Mesenteric fat pad (tissue), 1 donor: ENCODE results near the gene ESM1. TPM values are rescaled to one million over a fixed set of nuclear protein-coding genes. Genes with fewer than 3 reads are reported as not detected.

Source experiments
- DNase-seq: peaks from one replicate; pipeline ENCODE4 v3.0.0-alpha.2; 2020; ENCODE audit warnings: low spot score
- total RNA-seq: library from RNA; stranded (reverse); fragmentation: NEBNext Ultra II Directional; extraction: Animal tissue kit (Norgen Biotek cat#: 25700); gene quantifications from one replicate; pipeline ENCODE4 v1.2.1, GENCODE V29; 2021
- donor health status: DM: yes; HTN: yes; CAD: no.

ESM1 gene
- total RNA-seq, 1 donor from 2014 or later: not detected

- DNase-seq: no peak
Observed at GRCh38 chr5:54986269-54986654, 869 bp upstream of the ESM1 start.

DNA sequence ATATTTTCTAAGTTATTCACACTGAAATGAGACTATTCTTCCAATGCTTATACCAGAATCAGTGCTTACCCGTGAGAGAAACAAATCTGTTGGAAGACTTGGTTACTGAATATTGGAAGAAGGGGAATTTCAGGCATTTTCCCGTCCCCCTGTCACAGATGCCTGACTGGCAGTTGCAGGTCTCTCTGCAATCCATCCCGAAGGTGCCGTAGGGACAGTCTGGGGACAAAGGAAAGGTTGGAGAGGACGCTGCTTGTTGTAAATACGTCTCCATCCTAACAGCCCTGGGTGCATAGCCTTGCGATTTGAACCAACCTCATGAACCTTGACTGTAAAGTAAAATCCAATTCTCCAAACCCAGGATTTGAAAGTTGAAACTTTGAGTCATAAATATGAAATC, 3.5 kb downstream of the ESM1 start:
- no peak for DNase-seq

- DNase-seq: no peak
Observed at GRCh38 chr5:54975701-54976100, 9.7 kb downstream of the ESM1 start.

DNA sequence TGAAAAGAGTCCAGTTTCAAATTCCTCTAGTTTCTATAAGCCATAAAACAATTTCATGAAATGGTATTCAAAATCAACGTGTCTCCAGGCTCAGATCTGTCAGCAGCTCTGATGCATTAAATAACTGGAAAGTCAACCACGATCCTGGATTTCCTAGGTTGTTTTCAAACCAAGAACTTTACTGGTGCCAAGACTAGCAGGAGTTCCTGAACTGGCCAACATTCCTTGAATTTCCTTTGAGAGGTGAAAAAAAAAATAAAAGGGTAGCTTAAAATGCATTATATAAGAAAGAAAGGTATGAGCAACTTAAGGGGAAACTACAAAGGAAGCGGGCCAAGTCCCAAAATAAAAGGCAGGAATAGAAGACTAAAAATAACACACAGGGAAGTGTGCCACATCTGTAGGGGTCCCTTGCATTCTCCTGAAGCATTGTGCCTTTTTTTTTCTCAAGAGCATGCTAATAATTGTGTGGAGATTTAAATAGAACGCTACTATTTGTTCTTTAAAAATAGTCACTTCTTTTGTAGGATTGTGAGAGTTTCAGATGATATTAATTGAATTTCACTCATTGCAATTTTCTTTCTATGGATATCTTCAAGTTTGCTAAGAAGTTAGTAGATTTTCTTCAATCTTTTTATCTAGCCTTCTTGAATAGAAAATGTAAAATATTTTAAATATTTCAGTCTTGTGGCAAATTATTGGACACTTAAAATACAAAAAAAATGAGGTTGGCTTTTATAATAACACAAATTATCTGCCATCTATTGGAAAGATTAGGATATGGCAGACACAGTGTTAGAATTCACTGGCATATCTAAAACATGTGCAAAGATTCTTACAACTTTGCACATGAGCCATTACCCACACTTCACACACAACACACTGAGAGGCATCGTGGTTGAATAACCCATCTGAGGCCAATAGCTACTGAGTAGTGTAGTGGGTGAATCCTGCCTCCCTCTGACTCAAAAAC, 15.3 kb downstream of the ESM1 start:
- DNase-seq: no peak

DNA sequence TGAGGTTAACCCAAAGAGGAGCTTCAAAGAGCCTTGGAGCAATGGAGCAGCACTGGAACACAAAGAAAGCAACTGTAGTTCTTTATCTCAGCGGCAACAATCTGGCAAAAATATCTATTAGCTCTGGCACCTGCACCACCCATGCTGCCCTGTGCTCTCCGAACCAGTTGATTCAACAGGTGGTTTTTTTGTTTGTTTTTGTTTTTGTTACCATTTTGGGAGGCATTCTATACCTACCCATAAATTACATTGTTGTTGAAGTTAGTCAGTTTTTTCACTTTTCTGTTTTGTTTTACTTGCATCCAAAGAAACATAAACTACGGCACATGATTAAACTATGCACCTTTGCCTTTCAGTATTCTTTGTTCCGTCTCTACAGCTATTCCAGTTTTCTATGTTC, 16.2 kb downstream of the ESM1 start:
- no peak for DNase-seq

GRCh38 chr5:54965806-54966205, 19.6 kb downstream of the ESM1 start:
- DNase-seq: no peak

- DNase-seq: no peak
Observed at GRCh38 chr5:54964405-54964804, 21.0 kb downstream of the ESM1 start.

DNA sequence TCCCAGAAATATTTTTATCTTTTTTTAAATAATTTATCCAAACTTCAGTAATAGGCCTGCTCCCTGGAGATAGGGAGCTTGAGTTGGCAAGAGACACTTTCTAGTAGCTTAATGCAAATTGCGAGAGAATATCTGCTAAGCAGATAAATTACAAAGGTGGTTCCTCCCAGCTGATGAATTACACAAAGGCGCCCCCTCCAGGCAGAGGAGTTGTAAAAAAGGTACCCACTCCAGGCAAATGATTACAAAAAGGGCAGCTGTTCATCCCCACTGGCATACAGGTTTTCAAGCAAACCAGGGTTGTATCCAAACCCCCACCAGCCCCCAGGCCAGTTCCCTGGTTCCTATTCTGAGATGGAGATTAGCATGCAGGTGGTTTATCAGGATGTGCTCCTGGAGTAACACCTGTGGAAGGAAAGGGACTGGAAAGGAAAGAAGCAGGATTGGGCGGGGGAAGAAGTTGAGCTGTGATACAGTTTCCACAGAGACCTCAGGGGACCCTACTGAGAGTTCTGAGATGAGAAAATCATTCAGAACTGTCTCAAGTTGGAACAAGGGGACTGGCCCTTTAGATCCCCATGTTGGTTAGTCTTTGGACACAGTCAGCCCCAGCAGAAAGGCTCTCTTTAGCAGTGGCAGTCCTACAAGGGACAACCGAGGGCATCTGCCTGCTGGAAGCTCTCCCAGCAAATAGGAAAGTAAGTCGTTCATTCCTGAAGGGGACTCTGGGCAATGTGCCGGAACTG, 25.5 kb downstream of the ESM1 start:
- no peak for DNase-seq

DNA sequence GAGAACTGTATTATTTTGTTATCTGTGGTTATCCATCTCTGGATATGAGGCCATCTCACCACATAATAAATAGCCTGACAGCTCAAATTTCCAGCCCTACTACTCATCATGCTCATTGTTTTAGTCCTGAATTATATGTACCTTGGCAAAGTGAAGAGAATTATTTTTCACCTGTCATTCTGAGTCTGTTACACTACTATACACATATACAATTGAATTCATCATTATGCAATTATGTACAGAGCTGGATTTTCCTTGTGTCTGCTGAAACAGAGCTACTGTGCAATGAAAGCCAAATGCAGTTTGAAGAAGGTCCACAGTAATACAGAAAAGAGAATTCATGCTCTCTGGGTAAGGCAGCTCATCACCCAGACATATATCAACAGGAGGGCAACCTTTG, 28.5 kb downstream of the ESM1 start:
- DNase-seq: no peak

DNA sequence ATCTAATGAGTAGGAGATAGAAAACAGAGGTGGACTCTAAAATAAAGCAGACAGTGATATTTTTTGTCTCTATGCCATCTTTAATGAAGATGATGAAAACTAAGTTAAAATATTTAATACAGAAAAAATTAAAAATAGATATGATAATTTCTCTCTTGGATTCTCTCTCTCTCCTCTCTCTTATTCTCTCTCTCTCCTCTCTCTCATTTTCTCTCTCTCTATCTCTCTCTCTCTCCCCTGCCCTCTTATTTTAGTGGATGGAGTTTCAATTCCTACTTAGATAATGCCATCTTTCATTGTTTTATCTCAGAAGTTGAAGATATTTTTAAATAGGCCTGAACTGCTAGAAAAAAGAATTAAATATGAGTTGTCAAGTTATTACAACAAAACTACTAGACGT, 38.2 kb downstream of the ESM1 start:
- DNase-seq: no peak

GRCh38 chr5:54946306-54946819, 39.0 kb downstream of the ESM1 start:
- DNase-seq: no peak

DNA sequence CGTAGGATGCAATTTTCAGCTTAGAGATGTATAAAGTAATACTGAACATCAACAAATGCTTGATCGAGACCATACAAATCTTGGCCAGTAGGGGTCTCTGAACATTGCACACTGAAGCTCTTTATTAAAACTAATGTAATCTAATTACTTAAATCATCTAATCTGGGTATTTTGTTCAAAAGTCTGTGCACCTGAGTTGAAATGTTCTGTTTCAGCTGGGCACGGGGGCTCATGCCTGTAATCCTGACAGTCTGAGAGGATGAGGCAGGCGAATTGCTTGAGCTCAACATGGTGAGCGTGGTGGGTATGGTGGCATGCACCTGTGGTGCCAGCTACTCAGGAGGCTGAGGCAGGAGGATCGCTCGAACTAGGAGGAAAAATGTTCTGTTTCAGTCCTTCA, 41.0 kb downstream of the ESM1 start:
- DNase-seq: no peak

DNA sequence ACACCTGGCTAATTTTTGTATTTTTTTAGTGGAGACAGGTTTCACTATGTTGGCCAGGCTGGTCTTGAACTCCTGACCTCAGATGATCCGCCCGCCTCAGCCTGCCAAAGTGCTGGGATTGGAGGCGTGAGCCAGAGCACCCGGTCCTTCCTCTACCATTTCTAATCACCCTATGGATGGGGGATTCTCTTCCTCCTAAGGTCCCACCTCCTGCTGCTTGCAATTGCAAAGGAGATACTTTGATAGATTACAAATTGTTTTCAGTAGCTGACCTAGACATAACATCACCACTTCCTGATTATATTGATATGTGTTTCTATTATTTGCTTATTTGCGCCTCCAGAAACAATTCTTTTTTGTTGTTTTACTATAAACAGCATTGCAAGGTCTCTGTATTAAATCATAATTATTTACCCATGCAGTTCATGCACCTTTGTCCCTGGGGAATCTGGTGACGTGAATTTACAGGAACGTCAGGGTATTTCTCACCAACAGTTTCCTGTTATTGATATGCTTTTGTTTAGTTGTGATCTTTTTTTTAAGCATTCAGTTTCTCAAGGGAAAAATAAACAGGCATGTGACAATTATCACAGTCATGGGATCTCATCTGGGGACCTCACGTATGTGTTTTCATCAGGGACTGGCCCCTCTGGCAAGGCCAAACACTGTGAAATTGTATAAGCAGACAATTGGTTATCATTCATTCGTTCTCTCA, 43.2 kb downstream of the ESM1 start:
- DNase-seq: no peak

DNA sequence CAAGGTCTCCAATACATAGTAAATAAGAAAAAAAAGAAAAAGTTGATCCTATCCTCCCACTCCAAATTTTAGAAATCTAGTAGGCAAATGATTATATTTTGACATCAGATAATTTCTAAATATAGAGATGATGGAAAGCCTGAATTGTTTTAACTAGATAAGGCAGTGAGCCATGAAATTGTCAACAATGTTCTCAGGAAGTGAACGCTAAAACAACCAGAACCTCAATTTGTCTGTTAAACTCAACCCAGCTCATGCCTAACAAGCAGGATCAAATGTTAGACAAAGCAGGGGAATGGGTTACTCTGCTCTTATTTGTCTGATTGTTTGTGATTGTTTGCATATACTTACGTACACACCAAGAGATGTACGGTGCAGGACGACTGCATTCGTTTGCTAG, 49.2 kb downstream of the ESM1 start:
- no peak for DNase-seq

DNA sequence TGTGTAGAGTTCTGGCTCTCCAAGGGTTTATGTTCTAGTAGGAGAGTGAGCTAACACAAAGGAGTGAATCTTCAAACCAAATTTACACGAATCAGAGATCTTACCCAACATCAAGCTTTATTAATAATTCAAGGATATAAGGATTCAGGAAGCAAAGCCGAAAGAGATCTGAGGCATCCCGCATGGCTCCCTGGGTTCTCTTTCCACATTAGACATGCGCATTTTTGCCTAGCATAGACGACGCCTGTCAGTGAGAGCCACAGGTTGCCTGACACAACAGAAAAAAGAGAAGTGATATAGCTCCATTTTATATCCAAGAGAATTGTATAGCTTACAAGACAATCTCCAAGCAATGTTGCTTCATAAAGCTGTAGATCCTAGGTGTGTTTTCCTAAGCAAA, 52.6 kb downstream of the ESM1 start:
- no peak for DNase-seq

GRCh38 chr5:54930736-54931135, 54.7 kb downstream of the ESM1 start:
- DNase-seq: no peak

Other genes starting within 250 kb of the ESM1 start
- gene GZMK, start 38.7 kb upstream of the ESM1 start, total RNA-seq: 1.3 TPM
- gene GZMA, start 117.1 kb upstream of the ESM1 start, total RNA-seq: 1.0 TPM
- 20.5 TPM for gene GPX8, start 174.6 kb upstream of the ESM1 start, total RNA-seq
- gene CDC20B, start 187.6 kb upstream of the ESM1 start, total RNA-seq: not detected
- not detected for gene MCIDAS, start 241.7 kb upstream of the ESM1 start, total RNA-seq
- gene CCNO, start 248.0 kb upstream of the ESM1 start, total RNA-seq: not detected